OCI-LY3 (cell line): ENCODE measurements around the gene KLHL29.

Source experiments
- EZH2phosphoT487 ChIP-seq: fragments of 200-600 bp; shearing (Covaris generic); IDR thresholded peaks from 2 replicates; pipeline ENCODE4 v1.6.1; 2018; ENCODE audit warnings: antibody characterized with exemption, mixed run types, low read depth
- TF ChIP-seq, protein P1 (sequence below): fragments of 200-600, 300-600 bp; sonication (generic); IDR thresholded peaks from 2 replicates; pipeline ENCODE4 v1.5.1; 2014; ENCODE audit warnings: antibody characterized with exemption, low read length, low read depth

DNA sequence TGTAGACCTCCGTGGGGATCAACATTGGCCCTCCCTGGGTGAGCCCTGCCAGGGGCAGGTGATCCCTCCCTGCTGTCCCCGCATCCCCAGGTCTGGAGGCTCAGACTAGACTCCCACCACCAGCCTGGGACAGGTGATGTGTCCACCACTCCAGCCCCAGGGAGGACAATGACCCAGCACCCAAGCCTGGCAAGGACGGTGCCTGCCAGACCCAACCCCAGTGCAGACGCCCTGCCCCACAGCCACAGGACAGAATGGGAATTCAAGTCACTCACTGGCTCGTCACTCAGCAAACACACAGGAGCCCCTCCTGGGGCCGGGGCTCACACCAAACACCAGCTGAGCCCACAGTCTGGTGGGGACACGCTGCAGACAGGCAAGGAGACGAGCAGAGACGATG is 302.2 kb downstream of the KLHL29 start:
- TF ChIP-seq, protein P1, sequence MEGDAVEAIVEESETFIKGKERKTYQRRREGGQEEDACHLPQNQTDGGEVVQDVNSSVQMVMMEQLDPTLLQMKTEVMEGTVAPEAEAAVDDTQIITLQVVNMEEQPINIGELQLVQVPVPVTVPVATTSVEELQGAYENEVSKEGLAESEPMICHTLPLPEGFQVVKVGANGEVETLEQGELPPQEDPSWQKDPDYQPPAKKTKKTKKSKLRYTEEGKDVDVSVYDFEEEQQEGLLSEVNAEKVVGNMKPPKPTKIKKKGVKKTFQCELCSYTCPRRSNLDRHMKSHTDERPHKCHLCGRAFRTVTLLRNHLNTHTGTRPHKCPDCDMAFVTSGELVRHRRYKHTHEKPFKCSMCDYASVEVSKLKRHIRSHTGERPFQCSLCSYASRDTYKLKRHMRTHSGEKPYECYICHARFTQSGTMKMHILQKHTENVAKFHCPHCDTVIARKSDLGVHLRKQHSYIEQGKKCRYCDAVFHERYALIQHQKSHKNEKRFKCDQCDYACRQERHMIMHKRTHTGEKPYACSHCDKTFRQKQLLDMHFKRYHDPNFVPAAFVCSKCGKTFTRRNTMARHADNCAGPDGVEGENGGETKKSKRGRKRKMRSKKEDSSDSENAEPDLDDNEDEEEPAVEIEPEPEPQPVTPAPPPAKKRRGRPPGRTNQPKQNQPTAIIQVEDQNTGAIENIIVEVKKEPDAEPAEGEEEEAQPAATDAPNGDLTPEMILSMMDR = no peak
- no peak for TF ChIP-seq EZH2phosphoT487
